ENCODE data around the gene STIMATE. TPM values are rescaled to one million over a fixed set of nuclear protein-coding genes. Genes with fewer than 3 reads are reported as not detected.

STIMATE gene
- total RNA-seq, 2 experiments from 2014 or later = 43.3 to 47.8 TPM

DNA sequence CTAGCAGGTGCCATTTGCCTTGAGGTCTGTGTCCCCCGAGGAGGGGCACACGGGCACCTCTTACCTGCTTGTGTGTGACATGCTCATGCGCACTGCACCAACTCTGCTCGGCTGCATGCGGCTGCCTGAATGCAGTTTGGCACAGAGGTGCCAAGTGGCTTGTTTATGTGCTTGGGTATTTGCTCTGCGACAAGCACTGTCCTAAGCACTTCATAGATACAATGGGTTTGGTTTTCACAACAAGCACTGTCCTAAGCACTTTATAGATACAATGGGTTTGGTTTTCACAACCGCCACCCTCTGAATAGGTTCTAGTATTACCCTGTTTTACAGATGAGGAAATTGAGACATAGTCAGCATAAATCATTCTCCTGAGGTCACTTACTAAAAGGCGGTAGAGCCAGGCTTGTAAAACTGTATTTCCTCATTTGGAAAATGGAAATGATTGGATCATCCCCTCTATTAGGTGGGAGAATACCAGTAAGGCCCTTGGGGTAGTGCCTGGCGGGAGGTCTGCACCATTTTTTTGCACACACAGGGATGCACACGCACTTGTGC, 67.4 kb downstream of the STIMATE start:
- Mint-ChIP-seq H3K27ac (no peak overlapping the region), H3K4me3 (no peak overlapping the region), H3K4me1 (peaks cover 16% of the 10 kb centered on the region), H3K36me3 (no peaks in the 10 kb centered on the region), H3K27me3 (no peaks in the 10 kb centered on the region), H3K9me3 (ENCODE audit: low read depth) (no peaks in the 10 kb centered on the region)
- no peak for ATAC-seq
- no peak for DNase-seq
- CTCF ChIA-PET = interaction anchor here (1.9 kb wide), 1 partner anchor 8 kb away, joined by 4 read pairs; no protein-coding TSS in a partner anchor

DNA sequence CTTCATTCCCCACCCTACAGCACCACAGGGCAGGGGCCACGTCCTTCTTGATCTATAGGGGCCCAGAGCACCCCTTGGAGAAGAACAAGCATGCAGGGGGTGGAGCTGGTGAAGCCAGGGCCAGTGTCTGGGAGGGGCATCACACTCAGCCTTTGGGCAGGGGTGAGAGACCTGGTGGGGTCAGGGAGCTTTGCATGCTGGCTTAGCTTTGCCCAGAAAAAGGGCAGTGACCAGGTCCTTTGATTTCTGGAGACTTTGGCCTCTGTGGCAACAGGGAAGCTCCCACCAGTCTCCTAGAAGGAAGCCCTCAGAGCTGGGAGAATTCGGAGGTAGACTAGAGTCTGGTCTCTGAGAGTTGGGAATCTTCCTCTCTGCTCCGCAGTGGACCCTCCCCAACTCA, 67.9 kb downstream of the STIMATE start:
- CTCF ChIA-PET = interaction anchor here (1.9 kb wide), 1 partner anchor 8 kb away, joined by 4 read pairs; no protein-coding TSS in a partner anchor
- H3K9me3 Mint-ChIP-seq (ENCODE audit: low read depth) = no peaks in the 10 kb centered on the region
- no peak for ATAC-seq

DNA sequence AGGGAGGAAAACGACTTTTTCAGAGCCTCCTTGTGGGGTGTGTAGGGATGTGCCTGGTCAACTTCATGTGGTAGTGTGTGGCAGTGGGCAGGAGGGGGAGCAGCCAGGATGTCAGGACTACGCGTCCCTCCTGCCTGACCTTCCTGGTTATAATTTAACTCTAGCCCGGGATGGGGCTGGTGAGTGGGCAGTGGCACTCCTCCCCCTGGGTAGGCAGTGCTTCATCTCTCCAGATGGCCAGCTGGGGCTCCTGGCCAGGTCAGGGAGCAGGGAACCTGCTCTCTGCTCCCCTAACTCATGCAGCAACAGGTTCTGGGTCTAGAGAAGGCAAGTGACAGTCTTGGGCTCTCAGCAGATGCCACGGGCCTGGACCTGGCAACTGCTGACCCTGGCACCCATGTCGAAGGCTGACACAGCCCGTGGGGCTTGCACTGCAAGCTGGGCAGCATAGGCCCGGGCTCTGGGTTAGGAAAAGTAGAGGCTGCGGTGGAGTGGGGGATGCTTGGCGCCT, 69.4 kb downstream of the STIMATE start:
- Mint-ChIP-seq H3K4me3 (no peak overlapping the region), H3K4me1 (peaks cover 16% of the 10 kb centered on the region), H3K36me3 (no peaks in the 10 kb centered on the region), H3K27me3 (no peaks in the 10 kb centered on the region), H3K27ac (no peak overlapping the region), H3K9me3 (ENCODE audit: low read depth) (no peaks in the 10 kb centered on the region)
- ATAC-seq (no peak), DNase-seq (no peak)
- CTCF ChIA-PET = interaction anchor here (1.9 kb wide), 1 partner anchor 10 kb away, joined by 4 read pairs; no protein-coding TSS in a partner anchor

More for the DNA sequence above, 67.9 kb downstream of the STIMATE start:
- Mint-ChIP-seq H3K27ac (no peak overlapping the region), H3K36me3 (no peaks in the 10 kb centered on the region), H3K4me1 (peaks cover 16% of the 10 kb centered on the region), H3K4me3 (no peak overlapping the region), H3K27me3 (no peaks in the 10 kb centered on the region)
- no peak for DNase-seq

DNA sequence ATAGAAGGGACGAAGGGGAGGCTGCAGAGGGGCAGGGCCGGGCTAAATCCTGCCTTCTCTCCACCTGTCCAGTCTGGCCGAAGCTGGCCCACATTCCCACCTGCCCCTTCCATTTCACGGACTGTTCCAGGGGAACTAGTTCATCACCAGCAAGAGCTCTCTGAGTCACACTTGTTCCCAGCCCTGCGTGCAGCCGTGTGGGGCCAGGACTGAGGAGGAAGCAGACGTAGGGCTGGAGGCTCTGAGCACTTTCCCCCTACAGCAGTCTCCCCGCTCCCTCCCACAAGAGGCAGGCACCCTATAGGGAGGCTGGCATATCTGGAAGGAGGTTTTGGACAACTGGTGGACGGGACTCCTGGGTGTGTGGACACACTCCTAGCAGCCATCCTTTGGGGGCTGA, 69.9 kb downstream of the STIMATE start:
- Mint-ChIP-seq H3K4me1 (peaks cover 16% of the 10 kb centered on the region), H3K36me3 (no peaks in the 10 kb centered on the region), H3K4me3 (no peak overlapping the region), H3K9me3 (ENCODE audit: low read depth) (no peaks in the 10 kb centered on the region), H3K27ac (no peak overlapping the region), H3K27me3 (no peaks in the 10 kb centered on the region)
- CTCF ChIA-PET = no interaction called here
- DNase-seq = no peak
- ATAC-seq = no peak

DNA sequence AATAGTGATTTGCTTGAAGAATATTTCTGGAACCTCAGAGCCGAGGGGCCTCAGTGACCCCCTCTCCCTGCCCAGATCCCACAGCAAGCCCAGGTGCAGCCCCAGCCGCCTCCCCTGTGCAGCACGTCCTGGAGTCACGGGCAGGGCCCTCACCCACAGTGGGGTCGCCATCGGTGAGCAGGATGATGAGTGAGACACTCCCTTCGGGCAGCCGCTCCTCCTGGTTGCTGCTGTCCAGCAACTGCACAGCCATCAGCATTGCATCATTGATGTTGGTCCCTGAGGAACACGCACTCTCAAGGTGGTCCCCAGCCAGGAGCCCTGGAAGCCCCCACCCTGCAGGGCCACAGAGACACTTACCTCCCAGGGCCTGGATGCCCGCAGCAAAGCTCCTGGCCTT, 73.3 kb downstream of the STIMATE start:
- Mint-ChIP-seq H3K27me3 (no peaks in the 10 kb centered on the region), H3K4me1 (no peaks in the 10 kb centered on the region), H3K4me3 (no peak overlapping the region), H3K9me3 (ENCODE audit: low read depth) (no peaks in the 10 kb centered on the region), H3K36me3 (no peaks in the 10 kb centered on the region), H3K27ac (no peak overlapping the region)
- CTCF ChIA-PET = no interaction called here
- DNase-seq (no peak), ATAC-seq (no peak)

DNA sequence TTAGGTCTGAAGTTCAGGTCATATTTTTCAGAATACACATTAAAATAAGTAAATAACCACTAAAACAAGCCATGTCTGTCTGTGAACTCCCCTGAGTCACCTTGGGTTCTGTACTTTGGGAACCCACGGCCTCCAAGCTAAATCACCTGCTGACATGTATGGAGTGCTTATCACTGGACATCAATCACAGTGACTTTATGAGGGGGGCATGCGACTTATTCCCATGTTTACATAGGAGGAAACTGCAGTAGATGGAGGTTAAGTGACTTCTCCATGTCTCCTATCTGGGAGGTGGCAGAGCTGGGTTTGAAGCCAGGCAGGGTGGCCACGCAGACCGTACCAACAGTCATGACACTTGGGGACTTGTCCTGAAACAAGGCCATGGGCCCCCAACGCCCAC, 75.0 kb downstream of the STIMATE start:
- CTCF ChIA-PET = interaction anchor here (0.8 to 1.9 kb wide), 4 partner anchors 9 to 18 kb away, joined by 3 to 4 read pairs (median 4); no protein-coding TSS in a partner anchor
- H3K27me3 Mint-ChIP-seq = no peaks in the 10 kb centered on the region
- no peaks in the 10 kb centered on the region for H3K36me3 Mint-ChIP-seq
- H3K27ac Mint-ChIP-seq = no peak overlapping the region
- no peaks in the 10 kb centered on the region for H3K9me3 Mint-ChIP-seq (ENCODE audit: low read depth)
- H3K4me1 Mint-ChIP-seq = no peaks in the 10 kb centered on the region
- ATAC-seq = no peak
- no peak overlapping the region for H3K4me3 Mint-ChIP-seq
- no peak for DNase-seq

DNA sequence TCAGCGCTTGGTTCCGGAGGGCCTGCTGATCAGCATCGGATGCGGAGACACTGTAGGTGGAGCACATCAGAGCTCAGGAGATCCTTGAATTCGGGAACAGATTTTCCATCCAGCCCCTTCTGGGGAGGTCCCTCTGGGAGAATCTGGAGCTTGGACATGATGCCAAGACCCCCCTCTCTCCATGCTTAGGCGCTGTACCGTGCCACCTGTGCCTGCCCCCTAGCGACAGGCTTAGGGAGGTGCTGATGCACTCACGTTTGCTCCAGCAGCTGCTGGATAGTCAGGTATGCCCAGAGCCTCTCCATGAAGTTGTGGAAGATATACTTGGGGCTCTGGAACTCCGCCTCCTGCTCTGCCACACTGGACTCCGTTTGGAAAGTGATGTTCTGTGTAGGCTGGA, 76.6 kb downstream of the STIMATE start:
- H3K9me3 Mint-ChIP-seq (ENCODE audit: low read depth) = no peaks in the 10 kb centered on the region
- CTCF ChIA-PET = interaction anchor here (0.7 to 1.9 kb wide), 8 partner anchors 10 to 163 kb away, joined by 3 to 7 read pairs (median 4); partner anchors contain the start of gene ITIH4
- no peaks in the 10 kb centered on the region for H3K27me3 Mint-ChIP-seq
- ATAC-seq (peak; percentile 43), DNase-seq (peak; percentile 45)
- H3K36me3 Mint-ChIP-seq = no peaks in the 10 kb centered on the region
- H3K27ac Mint-ChIP-seq = no peak overlapping the region
- H3K4me3 Mint-ChIP-seq = no peak overlapping the region
- H3K4me1 Mint-ChIP-seq = no peaks in the 10 kb centered on the region

DNA sequence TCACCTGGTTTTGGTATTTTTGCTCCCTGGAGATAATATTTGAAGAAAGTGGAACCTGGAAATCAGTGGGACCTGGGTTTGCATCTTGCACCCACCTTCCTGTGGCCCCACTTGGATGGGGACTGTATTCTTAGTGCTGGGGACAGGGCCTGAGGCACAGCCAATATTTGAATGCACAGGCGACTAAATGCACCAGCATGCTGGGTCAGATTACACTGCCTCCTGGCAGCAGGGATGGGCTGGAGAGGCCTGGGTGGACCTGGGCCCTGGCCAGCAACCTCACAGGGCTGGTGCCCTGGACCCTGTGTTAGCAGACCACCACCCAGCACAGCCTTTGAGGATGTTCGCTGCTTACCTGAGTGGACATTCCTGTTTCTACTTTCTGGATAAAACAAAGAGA, 77.4 kb downstream of the STIMATE start:
- no peaks in the 10 kb centered on the region for H3K9me3 Mint-ChIP-seq (ENCODE audit: low read depth)
- ATAC-seq (no peak), DNase-seq (no peak)
- CTCF ChIA-PET = interaction anchor here (1.0 to 1.3 kb wide), 2 partner anchors 25 to 41 kb away, joined by 3 read pairs; no protein-coding TSS in a partner anchor
- no peaks in the 10 kb centered on the region for H3K27me3 Mint-ChIP-seq
- no peaks in the 10 kb centered on the region for H3K4me1 Mint-ChIP-seq
- H3K4me3 Mint-ChIP-seq = no peak overlapping the region
- no peak overlapping the region for H3K27ac Mint-ChIP-seq
- no peaks in the 10 kb centered on the region for H3K36me3 Mint-ChIP-seq

DNA sequence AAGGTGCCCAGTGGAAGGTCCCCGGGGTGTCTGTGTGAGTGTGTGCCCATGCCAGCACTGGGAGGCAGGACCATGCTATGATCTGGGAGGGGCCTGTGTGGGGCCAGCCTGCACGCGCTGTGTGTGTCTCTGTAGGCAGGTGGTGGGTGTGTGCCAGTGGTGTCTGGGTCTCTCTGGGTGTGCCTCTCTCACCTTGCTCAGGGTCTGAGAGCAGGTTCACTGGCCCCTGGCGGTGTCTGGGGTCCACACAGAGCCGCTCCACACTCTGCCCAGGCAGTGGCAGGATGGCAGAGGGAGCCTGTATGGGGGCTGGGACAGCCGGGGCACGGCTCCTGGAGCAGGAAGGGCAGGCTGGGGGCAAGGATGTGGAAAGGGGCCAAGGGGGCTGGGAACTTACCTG, 79.5 kb downstream of the STIMATE start:
- DNase-seq (no peak), ATAC-seq (no peak)
- Mint-ChIP-seq H3K4me1 (no peaks in the 10 kb centered on the region), H3K36me3 (no peaks in the 10 kb centered on the region), H3K27me3 (no peaks in the 10 kb centered on the region), H3K27ac (no peak overlapping the region), H3K4me3 (no peak overlapping the region), H3K9me3 (ENCODE audit: low read depth) (no peaks in the 10 kb centered on the region)
- CTCF ChIA-PET = no interaction called here

DNA sequence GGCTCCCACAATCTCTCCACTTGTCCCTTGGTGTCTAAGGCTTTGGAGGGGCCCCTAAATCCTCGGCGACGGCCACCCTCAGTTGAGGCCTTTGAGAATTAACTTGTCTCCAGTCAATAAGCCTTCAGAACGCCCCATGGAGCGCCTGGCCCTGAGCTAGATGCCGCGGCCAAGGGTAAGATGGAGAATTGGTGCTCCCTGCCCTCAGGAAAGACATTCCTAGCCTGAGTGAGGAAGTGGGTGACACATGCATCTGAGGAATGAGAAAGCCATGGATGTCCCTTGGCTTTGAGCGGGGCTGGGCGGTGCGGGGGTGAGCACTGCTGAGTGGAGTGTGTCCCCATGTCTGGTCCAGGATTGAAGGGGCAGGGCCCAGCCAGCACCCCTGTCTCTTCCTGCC, 80.1 kb downstream of the STIMATE start:
- H3K9me3 Mint-ChIP-seq (ENCODE audit: low read depth) = no peaks in the 10 kb centered on the region
- ATAC-seq (no peak), DNase-seq (no peak)
- H3K36me3 Mint-ChIP-seq = no peaks in the 10 kb centered on the region
- H3K4me1 Mint-ChIP-seq = no peaks in the 10 kb centered on the region
- CTCF ChIA-PET = interaction anchor here (1.5 kb wide), 1 partner anchor 8 kb away, joined by 5 read pairs; no protein-coding TSS in a partner anchor
- H3K27me3 Mint-ChIP-seq = no peaks in the 10 kb centered on the region
- H3K27ac Mint-ChIP-seq = no peak overlapping the region
- no peak overlapping the region for H3K4me3 Mint-ChIP-seq

DNA sequence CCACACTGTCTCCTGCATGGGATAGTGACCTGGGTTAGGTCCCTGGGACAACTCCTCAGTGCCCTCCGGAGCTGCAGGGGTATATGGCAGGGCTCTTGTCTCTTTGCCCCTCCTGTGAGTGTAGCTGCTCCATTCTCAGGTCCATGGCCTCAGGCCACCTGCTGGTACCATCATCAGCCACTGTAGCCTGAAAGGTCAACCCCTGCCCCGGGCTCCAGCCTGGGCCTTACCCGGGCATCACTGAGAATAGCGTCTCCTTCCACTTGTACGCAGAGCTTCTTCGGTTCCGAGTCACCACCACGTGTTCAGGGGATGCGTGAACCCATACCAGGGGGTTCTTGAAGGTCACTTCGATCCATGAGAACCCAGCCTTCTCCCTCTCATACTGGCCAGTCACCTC, 80.7 kb downstream of the STIMATE start:
- DNase-seq (no peak), ATAC-seq (no peak)
- H3K4me1 Mint-ChIP-seq = no peaks in the 10 kb centered on the region
- H3K36me3 Mint-ChIP-seq = no peaks in the 10 kb centered on the region
- H3K9me3 Mint-ChIP-seq (ENCODE audit: low read depth) = no peaks in the 10 kb centered on the region
- no peak overlapping the region for H3K27ac Mint-ChIP-seq
- H3K4me3 Mint-ChIP-seq = no peak overlapping the region
- CTCF ChIA-PET = interaction anchor here (1.5 kb wide), 2 partner anchors 9 to 14 kb away, joined by 3 to 5 read pairs; no protein-coding TSS in a partner anchor
- no peaks in the 10 kb centered on the region for H3K27me3 Mint-ChIP-seq

DNA sequence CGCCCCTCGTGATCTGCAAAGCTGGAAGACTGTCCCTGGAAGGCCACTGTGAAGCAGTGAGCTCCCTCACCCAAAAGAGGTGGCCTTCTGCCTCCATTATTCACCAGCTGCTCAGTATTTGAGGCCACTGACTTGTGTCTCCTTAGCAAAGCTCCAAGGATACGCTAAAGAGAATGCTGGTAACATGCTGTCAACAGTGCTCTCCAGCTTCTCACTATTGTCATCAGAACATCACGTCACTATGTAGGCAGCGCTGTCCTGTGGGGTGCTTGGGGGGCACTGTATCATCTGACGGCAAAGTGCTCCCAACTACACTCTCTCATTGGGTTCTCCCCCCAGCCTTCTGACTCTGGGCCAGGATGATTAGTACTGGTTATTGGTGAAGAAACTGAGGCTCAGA, 81.1 kb downstream of the STIMATE start:
- ATAC-seq (no peak), DNase-seq (no peak)
- CTCF ChIA-PET = interaction anchor here (1.5 to 2.0 kb wide), 3 partner anchors 10 to 22 kb away, joined by 3 to 5 read pairs (median 4); no protein-coding TSS in a partner anchor
- Mint-ChIP-seq H3K27me3 (no peaks in the 10 kb centered on the region), H3K4me3 (no peak overlapping the region), H3K27ac (no peak overlapping the region), H3K36me3 (no peaks in the 10 kb centered on the region), H3K9me3 (ENCODE audit: low read depth) (no peaks in the 10 kb centered on the region), H3K4me1 (no peaks in the 10 kb centered on the region)

DNA sequence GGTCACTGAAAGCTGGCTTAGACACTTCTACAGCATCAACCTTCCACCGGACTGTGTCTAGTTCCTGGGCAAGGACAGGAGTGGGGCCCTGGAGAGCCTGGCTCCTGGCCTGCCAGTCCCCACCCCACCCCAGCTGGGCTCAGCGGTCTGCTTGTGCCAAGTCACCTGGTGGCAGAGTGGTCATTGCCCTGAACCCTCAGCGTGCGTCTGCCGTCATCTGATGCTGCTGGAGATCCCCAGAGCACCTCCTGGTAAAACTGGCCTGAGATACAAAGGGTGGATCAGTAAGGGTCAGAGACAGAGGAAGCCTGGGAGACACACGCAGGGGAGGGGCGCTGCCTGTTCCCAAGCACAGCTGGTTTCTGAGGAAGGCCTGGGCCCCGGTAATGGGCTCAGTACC, 83.5 kb downstream of the STIMATE start:
- no peaks in the 10 kb centered on the region for H3K27me3 Mint-ChIP-seq
- H3K4me1 Mint-ChIP-seq = peaks cover 2% of the 10 kb centered on the region
- CTCF ChIA-PET = interaction anchor here (1.2 kb wide), 1 partner anchor 9 kb away, joined by 4 read pairs; no protein-coding TSS in a partner anchor
- no peak for ATAC-seq
- no peak for DNase-seq
- no peak overlapping the region for H3K4me3 Mint-ChIP-seq
- H3K27ac Mint-ChIP-seq = no peak overlapping the region
- no peaks in the 10 kb centered on the region for H3K36me3 Mint-ChIP-seq
- no peaks in the 10 kb centered on the region for H3K9me3 Mint-ChIP-seq (ENCODE audit: low read depth)

DNA sequence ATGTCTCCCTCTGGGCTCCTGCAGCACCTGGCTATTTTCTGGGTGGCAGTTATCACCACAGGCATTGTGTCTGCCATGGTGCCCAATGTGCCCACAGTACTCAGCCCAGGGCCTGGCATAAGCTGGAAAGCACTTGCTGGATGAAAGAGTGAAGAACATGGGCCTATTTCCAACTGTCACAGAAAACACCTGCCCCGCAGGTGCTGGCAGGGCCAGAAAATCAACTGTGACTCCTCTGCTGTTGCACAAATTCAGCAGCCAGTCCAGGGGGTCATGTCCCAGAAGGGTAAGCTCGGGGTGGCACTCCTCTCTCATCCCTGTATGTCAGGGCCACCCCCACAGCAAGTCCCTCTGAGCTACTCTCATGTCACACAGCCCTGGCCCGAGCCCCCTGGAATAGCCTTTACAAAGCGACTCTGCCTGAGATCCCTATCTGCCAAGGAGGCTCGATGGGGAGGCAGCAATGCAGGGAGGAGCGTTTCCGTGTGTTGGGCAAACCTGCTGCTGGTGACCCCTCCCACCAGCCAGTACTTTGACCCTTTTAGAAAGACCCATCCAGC, 85.8 kb downstream of the STIMATE start:
- CTCF ChIA-PET = interaction anchor here (1.0 kb wide), 1 partner anchor 30 kb away, joined by 3 read pairs; no protein-coding TSS in a partner anchor
- DNase-seq = no peak
- H3K27me3 Mint-ChIP-seq = no peaks in the 10 kb centered on the region
- peaks cover 9% of the 10 kb centered on the region for H3K4me1 Mint-ChIP-seq
- no peaks in the 10 kb centered on the region for H3K9me3 Mint-ChIP-seq (ENCODE audit: low read depth)
- H3K4me3 Mint-ChIP-seq = no peak overlapping the region
- no peak for ATAC-seq
- no peak overlapping the region for H3K27ac Mint-ChIP-seq
- H3K36me3 Mint-ChIP-seq = no peaks in the 10 kb centered on the region

Data from activated CD8-positive, alpha-beta memory T cell treated with anti-CD3 and anti-CD28 coated beads, Interleukin-2, amount 10 ng/mL, durations not matched to agents 7 days and 5 days (primary cell).